Activated T-cell treated with anti-CD3 and anti-CD28 coated beads, Interleukin-2, amount 50 U/mL, for 72 hours (primary cell): Measurements from ENCODE around the gene ETNK2. TPM values are rescaled to one million over a fixed set of nuclear protein-coding genes. Genes with fewer than 3 reads are reported as not detected.

Experiments used
- total RNA-seq, 2 donors: library from RNA; stranded (reverse); gene quantifications; one replicate each; pipeline ENCODE4 v1.2.3, GENCODE V29; 2022

The ETNK2 gene
- total RNA-seq, 2 donors from 2014 or later = 1.7 TPM

Other genes with a start within 250 kb of the ETNK2 start
- 1 to 10 TPM; 1.9 to 3.9 TPM for gene SOX13, start 78.9 kb downstream of the ETNK2 start, total RNA-seq
- gene REN, start 14.3 kb upstream of the ETNK2 start, total RNA-seq = not detected
- gene KISS1, start 44.4 kb upstream of the ETNK2 start, total RNA-seq = not detected
- gene GOLT1A, start 61.9 kb upstream of the ETNK2 start, total RNA-seq = under 1 TPM; 0.58 to 0.76 TPM
- gene PLEKHA6, start 207.9 kb upstream of the ETNK2 start, total RNA-seq = 1 to 10 TPM in 1 of 2 donors, under 1 TPM in 1; 0.31 to 3.4 TPM